NCI-H2171 treated with DMSO at 0.1 percent for 48 hours (cell line): ENCODE data around the gene RCBTB2.
"Not testable (repeated sequence)": the region's sequence is repeated elsewhere in the genome, so short reads cannot be mapped to it uniquely, and the experiment has no call there.

Source experiments
- DNase-seq: peaks from one replicate; lab custom pipeline; 2025; lab: John Stamatoyannopoulos, UW

Gene RCBTB2

GRCh38 chr13:48494874-48495273, 38.0 kb downstream of the RCBTB2 start:
- DNase-seq = no peak

- no peak for DNase-seq
Measured at GRCh38 chr13:48493851-48494250, 39.0 kb downstream of the RCBTB2 start.

GRCh38 chr13:48493066-48493765, 39.7 kb downstream of the RCBTB2 start:
- DNase-seq = no peak

- DNase-seq = no peak
Measured at GRCh38 chr13:48492470-48493065, 40.3 kb downstream of the RCBTB2 start.

- no peak for DNase-seq
Measured at GRCh38 chr13:48492096-48492440, 40.8 kb downstream of the RCBTB2 start.

- DNase-seq = no peak
Measured at GRCh38 chr13:48491423-48492095, 41.3 kb downstream of the RCBTB2 start.

GRCh38 chr13:48490241-48490640, 42.6 kb downstream of the RCBTB2 start:
- DNase-seq = no peak

- no peak for DNase-seq
Measured at GRCh38 chr13:48489666-48490065, 43.2 kb downstream of the RCBTB2 start.

- DNase-seq = no peak
Measured at GRCh38 chr13:48488995-48489394, 43.9 kb downstream of the RCBTB2 start.

- no peak for DNase-seq
Measured at GRCh38 chr13:48487968-48488367, 44.9 kb downstream of the RCBTB2 start.

- DNase-seq = no peak
Measured at GRCh38 chr13:48486836-48487235, 46.0 kb downstream of the RCBTB2 start.

- DNase-seq = no peak
Measured at GRCh38 chr13:48486362-48486761, 46.5 kb downstream of the RCBTB2 start.

- DNase-seq = no peak
Measured at GRCh38 chr13:48485432-48485831, 47.4 kb downstream of the RCBTB2 start.

- no peak for DNase-seq
Measured at GRCh38 chr13:48483575-48483974, 49.3 kb downstream of the RCBTB2 start.

- DNase-seq = no peak
Measured at GRCh38 chr13:48478391-48478790, 54.5 kb downstream of the RCBTB2 start.

- no peak for DNase-seq
Measured at GRCh38 chr13:48477191-48477855, 55.6 kb downstream of the RCBTB2 start.

GRCh38 chr13:48476686-48477085, 56.2 kb downstream of the RCBTB2 start:
- DNase-seq = no peak

GRCh38 chr13:48476215-48476614, 56.7 kb downstream of the RCBTB2 start:
- no peak for DNase-seq

- no peak for DNase-seq
Measured at GRCh38 chr13:48475230-48475629, 57.6 kb downstream of the RCBTB2 start.

- DNase-seq = no peak
Measured at GRCh38 chr13:48457578-48458242, 75.2 kb downstream of the RCBTB2 start.

GRCh38 chr13:48456546-48456945, 76.3 kb downstream of the RCBTB2 start:
- DNase-seq = no peak

- not testable (repeated sequence) for DNase-seq
Measured at GRCh38 chr13:48451196-48451595, 81.7 kb downstream of the RCBTB2 start.
